Endodermal cell (in vitro differentiated cells): ENCODE results near the gene DOCK8. TPM values are rescaled to one million over a fixed set of nuclear protein-coding genes. Genes with fewer than 3 reads are reported as not detected.

Experiments used
- DNase-seq: peaks from one replicate; pipeline ENCODE4 v3.0.0-alpha.2; 2017
- H3K27ac ChIP-seq: 2 replicates; pipeline ENCODE4 v1.5.1; 2013; ENCODE audit warnings: mild to moderate bottlenecking, low read depth, low read length, moderate library complexity
- H3K27me3 ChIP-seq: 2 replicates; pipeline ENCODE4 v1.6.1; 2013; ENCODE audit warnings: mild to moderate bottlenecking, low read length, moderate library complexity; ENCODE audit not compliant: insufficient read depth, control insufficient read depth, poor library complexity, severe bottlenecking
- H3K36me3 ChIP-seq: 2 replicates; pipeline ENCODE4 v1.7.0; 2013; ENCODE audit warnings: mild to moderate bottlenecking, low read length, moderate library complexity; ENCODE audit not compliant: control insufficient read depth, insufficient read depth
- H3K4me1 ChIP-seq: one replicate; pipeline ENCODE4 v1.7.0; 2013; ENCODE audit warnings: low read length; ENCODE audit not compliant: control insufficient read depth, insufficient read depth
- H3K4me3 ChIP-seq: 2 replicates; pipeline ENCODE4 v1.5.1; 2013; ENCODE audit warnings: mild to moderate bottlenecking, low read length, moderate library complexity
- H3K9ac ChIP-seq: 2 replicates; pipeline ENCODE4 v1.6.1; 2013; ENCODE audit warnings: mild to moderate bottlenecking, low read length, moderate library complexity; ENCODE audit not compliant: poor library complexity, severe bottlenecking; ENCODE audit errors: extremely low read depth
- H3K9me3 ChIP-seq: 2 replicates; pipeline ENCODE4 v1.6.1; 2013; ENCODE audit warnings: mild to moderate bottlenecking, low read length, moderate library complexity; ENCODE audit not compliant: control insufficient read depth
- H3K27ac Mint-ChIP-seq: 2 replicates; pipeline ENCODE4 v1.8.0; 2020; ENCODE audit warnings: mixed read lengths
- H3K27me3 Mint-ChIP-seq: 2 replicates; pipeline ENCODE4 v1.8.0; 2021; ENCODE audit warnings: mild to moderate bottlenecking, mixed read lengths; ENCODE audit not compliant: insufficient read depth
- H3K36me3 Mint-ChIP-seq: 2 replicates; pipeline ENCODE4 v1.8.0; 2020; ENCODE audit warnings: low read depth, mixed read lengths
- H3K4me1 Mint-ChIP-seq: 2 replicates; pipeline ENCODE4 v1.8.0; 2020; ENCODE audit warnings: mixed read lengths
- H3K4me3 Mint-ChIP-seq: 2 replicates; pipeline ENCODE4 v1.8.0; 2020; ENCODE audit warnings: mild to moderate bottlenecking, moderate library complexity, mixed read lengths
- H3K9me3 Mint-ChIP-seq: 2 replicates; pipeline ENCODE4 v1.8.0; 2020; ENCODE audit warnings: mild to moderate bottlenecking, mixed read lengths
- WGBS, 2 experiments: methylation state at CpG; one replicate each; pipeline versions ENCODE4 v1.1.5 to v1.1.7; 2013; ENCODE audit warnings: missing lambda C conversion rate in 2 of 2, mixed read lengths in 1 of 2; ENCODE audit not compliant: insufficient coverage in 1 of 2, insufficient read length in 1 of 2; 5-methylcytosine and 5-hydroxymethylcytosine counted together
- total RNA-seq, 2 donors: library from RNA; stranded (reverse); fragmentation: NEBNext Ultra II Directional in 1 of 2; extraction: Animal tissue kit (Norgen Biotek cat#: 25700) in 1 of 2; gene quantifications; 2 replicates in 1 of 2; 3 replicates in 1 of 2; pipeline ENCODE4 v1.2.1, GENCODE V29; 2021
- TF ChIP-seq, protein P1 (sequence below): fragments of 200-600 bp; sonication (generic); conservative IDR thresholded peaks from 2 replicates; pipeline ENCODE4 v1.5.0; 2021; ENCODE audit warnings: antibody characterized with exemption, mild to moderate bottlenecking

Gene DOCK8
- total RNA-seq, 2 donors from 2014 or later, result 26.9 to 28.1 TPM

DNA sequence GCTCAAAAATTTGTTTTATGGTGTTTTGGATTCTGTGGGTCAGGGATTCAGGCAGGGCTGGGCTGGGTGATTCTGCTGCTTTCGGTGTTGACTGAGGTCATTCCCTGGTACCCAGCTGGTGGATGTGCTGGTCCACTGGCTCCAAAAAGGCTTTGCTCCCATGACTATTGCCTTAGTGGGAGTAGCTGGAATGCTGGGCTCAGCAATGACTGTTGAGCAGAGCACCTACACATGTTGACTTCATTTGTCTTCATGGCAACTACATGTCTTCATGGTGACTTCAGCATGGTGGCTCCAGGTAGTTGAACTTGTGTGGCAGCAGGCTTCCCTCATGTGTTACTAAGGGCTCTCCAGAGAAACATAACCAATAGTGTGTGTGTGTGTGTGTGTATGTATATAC, 297.2 kb downstream of the DOCK8 start:
- TF ChIP-seq, protein P1, sequence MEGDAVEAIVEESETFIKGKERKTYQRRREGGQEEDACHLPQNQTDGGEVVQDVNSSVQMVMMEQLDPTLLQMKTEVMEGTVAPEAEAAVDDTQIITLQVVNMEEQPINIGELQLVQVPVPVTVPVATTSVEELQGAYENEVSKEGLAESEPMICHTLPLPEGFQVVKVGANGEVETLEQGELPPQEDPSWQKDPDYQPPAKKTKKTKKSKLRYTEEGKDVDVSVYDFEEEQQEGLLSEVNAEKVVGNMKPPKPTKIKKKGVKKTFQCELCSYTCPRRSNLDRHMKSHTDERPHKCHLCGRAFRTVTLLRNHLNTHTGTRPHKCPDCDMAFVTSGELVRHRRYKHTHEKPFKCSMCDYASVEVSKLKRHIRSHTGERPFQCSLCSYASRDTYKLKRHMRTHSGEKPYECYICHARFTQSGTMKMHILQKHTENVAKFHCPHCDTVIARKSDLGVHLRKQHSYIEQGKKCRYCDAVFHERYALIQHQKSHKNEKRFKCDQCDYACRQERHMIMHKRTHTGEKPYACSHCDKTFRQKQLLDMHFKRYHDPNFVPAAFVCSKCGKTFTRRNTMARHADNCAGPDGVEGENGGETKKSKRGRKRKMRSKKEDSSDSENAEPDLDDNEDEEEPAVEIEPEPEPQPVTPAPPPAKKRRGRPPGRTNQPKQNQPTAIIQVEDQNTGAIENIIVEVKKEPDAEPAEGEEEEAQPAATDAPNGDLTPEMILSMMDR, result no peak
- Mint-ChIP-seq H3K27ac (no peak overlapping the region), H3K4me3 (no peak overlapping the region), H3K36me3 (peaks cover 20% of the 10 kb centered on the region), H3K27me3 (peaks cover 2% of the 10 kb centered on the region), H3K9me3 (peaks cover 8% of the 10 kb centered on the region), H3K4me1 (peaks cover 13% of the 10 kb centered on the region)
- H3K9me3 ChIP-seq, result no peaks in the 10 kb centered on the region
- no peaks in the 10 kb centered on the region for H3K27me3 ChIP-seq
- DNase-seq, result no peak
- no peak overlapping the region for H3K9ac ChIP-seq
- no peaks in the 10 kb centered on the region for H3K4me1 ChIP-seq
- no peaks in the 10 kb centered on the region for H3K36me3 ChIP-seq
- no peak overlapping the region for H3K4me3 ChIP-seq
- H3K27ac ChIP-seq, result no peak overlapping the region
- 100% methylated on average over 1 of the region's 1 CpG for WGBS, 2 experiments

DNA sequence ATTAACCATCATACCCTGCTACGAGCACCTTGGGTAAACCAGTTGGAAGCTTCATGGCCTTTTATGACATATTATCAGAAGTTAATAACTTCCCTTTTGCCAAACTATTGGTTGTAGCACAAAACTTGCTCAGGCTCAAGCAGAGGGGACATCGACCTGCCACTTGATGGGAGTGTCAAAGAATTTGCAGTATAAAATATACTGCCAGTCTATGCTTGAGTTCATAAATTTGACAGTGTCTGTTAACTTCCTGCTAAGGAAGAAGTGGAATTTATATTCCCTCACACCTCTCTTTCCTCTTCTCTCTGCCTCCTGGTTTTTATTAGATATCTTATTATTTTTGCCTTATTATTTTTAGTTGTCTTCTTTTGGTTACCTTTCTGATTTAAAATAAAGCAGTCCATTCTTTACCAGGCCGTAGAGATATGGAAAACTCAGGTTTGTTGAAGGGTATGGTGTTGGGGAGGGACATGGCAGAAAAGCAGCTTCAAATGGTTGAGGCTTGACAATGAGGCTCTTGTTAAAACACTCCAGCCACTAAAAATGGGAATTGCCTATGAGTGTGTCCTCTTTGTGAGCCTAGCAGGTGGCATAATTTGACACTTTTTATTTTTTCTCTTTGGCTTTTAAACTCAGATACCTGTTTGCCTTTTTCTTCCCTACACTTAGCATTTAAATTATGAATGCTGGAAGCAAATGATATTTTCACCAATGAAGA, 298.0 kb downstream of the DOCK8 start:
- 97 to 100% methylated on average over 3 of the region's 3 CpGs for WGBS, 2 experiments
- Mint-ChIP-seq H3K9me3 (peaks cover 8% of the 10 kb centered on the region), H3K4me3 (no peak overlapping the region), H3K27me3 (peaks cover 2% of the 10 kb centered on the region), H3K27ac (no peak overlapping the region), H3K4me1 (peaks cover 19% of the 10 kb centered on the region), H3K36me3 (peaks cover 20% of the 10 kb centered on the region)
- H3K9me3 ChIP-seq, result no peaks in the 10 kb centered on the region
- H3K36me3 ChIP-seq, result no peaks in the 10 kb centered on the region
- no peaks in the 10 kb centered on the region for H3K27me3 ChIP-seq
- no peak overlapping the region for H3K27ac ChIP-seq
- H3K4me3 ChIP-seq, result no peak overlapping the region
- no peak overlapping the region for H3K9ac ChIP-seq
- no peaks in the 10 kb centered on the region for H3K4me1 ChIP-seq
- TF ChIP-seq, protein P1, result no peak
- no peak for DNase-seq

Other genes starting within 250 kb of the DOCK8 start
- gene WASHC1, start 185.4 kb upstream of the DOCK8 start, total RNA-seq, result 10 to 100 TPM; 21.4 to 23.4 TPM
- under 1 TPM in 1 of 2 donors, not detected in 1; 0.26 TPM for gene FOXD4, start 96.4 kb upstream of the DOCK8 start, total RNA-seq
- 10 to 100 TPM; 45.7 to 68.5 TPM for gene ZNG1A, start 35.8 kb upstream of the DOCK8 start, total RNA-seq